Skeletal muscle tissue (tissue), 4 donors: ENCODE measurements around the gene FUNDC2. TPM values are rescaled to one million over a fixed set of nuclear protein-coding genes. Genes with fewer than 3 reads are reported as not detected.

ENCODE experiments used
- H3K27ac ChIP-seq: one replicate; pipeline ENCODE4 v1.7.0; 2013; ENCODE audit warnings: mild to moderate bottlenecking, low read depth, low read length, inconsistent platforms
- H3K27me3 ChIP-seq, 3 donors: one replicate each; pipeline ENCODE4 v1.7.0; 2013; ENCODE audit warnings: low read length in 3 of 3; ENCODE audit not compliant: control insufficient read depth in 3 of 3, insufficient read depth in 3 of 3
- H3K36me3 ChIP-seq, 3 donors: one replicate each; pipeline ENCODE4 v1.7.0; 2013; ENCODE audit warnings: low read length in 3 of 3; ENCODE audit not compliant: control insufficient read depth in 3 of 3, insufficient read depth in 3 of 3
- H3K4me1 ChIP-seq, 3 donors: one replicate each; pipeline ENCODE4 v1.7.0; 2013; ENCODE audit warnings: low read length in 3 of 3, mild to moderate bottlenecking in 3 of 3; ENCODE audit not compliant: control insufficient read depth in 3 of 3, insufficient read depth in 3 of 3
- H3K4me3 ChIP-seq, 3 donors: one replicate each; pipeline ENCODE4 v1.7.0; 2013; ENCODE audit warnings: low read length in 3 of 3
- H3K9ac ChIP-seq, 3 donors: one replicate each; pipeline ENCODE4 v1.7.0; 2013; ENCODE audit warnings: low read length in 3 of 3, mild to moderate bottlenecking in 3 of 3, moderate library complexity in 2 of 3, low read depth in 1 of 3
- H3K9me3 ChIP-seq, 3 donors: one replicate each; pipeline ENCODE4 v1.7.0; 2013; ENCODE audit warnings: low read length in 3 of 3; ENCODE audit not compliant: control insufficient read depth in 3 of 3
- total RNA-seq: library from RNA; depleted of rRNA; stranded (reverse); fragments of >200 nt; gene quantifications from one replicate; pipeline ENCODE4 v1.2.3, GENCODE V29; 2014
- donor health status: Osteomylitis.

Gene FUNDC2
- total RNA-seq, 1 donor from 2014 or later = 45.9 TPM

GRCh38 chrX:155094468-155095061, 67.9 kb downstream of the FUNDC2 start:
- H3K9ac ChIP-seq = no peak overlapping the region
- peaks cover 0 to 9% (median under 1%) of the 10 kb centered on the region in 3 donors for H3K36me3 ChIP-seq
- H3K4me1 ChIP-seq = no peaks in the 10 kb centered on the region
- no peak overlapping the region for H3K4me3 ChIP-seq
- H3K27me3 ChIP-seq = no peaks in the 10 kb centered on the region
- no peaks in the 10 kb centered on the region for H3K9me3 ChIP-seq
- no peak overlapping the region for H3K27ac ChIP-seq

DNA sequence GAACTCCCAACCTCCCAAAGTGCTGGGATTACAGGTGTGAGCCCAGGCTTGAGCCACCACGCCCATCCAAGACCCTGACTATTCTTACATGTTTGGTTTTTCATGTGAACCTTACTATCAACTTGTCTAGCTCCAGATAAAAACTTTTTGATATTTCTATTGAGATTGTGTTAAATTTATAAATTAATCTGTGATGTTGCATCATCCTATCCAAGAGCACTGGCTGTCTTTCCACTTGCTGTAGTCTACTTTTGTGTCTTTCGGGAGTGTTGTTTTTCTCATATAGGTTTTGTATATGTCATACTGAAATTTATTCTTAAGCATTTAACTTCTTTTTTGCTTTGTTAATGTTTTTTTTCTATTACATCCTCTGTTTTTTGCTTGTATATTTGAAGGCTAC, 79.3 kb downstream of the FUNDC2 start:
- H3K4me3 ChIP-seq = no peak overlapping the region
- no peaks in the 10 kb centered on the region for H3K4me1 ChIP-seq
- H3K36me3 ChIP-seq = no peaks in the 10 kb centered on the region
- H3K9me3 ChIP-seq = no peaks in the 10 kb centered on the region
- no peaks in the 10 kb centered on the region for H3K27me3 ChIP-seq
- H3K27ac ChIP-seq = no peak overlapping the region
- H3K9ac ChIP-seq = no peak overlapping the region

- Histone ChIP-seq H3K4me3 (no peak overlapping the region), H3K4me1 (no peaks in the 10 kb centered on the region)
These were observed 81.8 kb downstream of the FUNDC2 start for GRCh38 chrX:155108427-155108826.

More at GRCh38 chrX:155108427-155108826, 81.8 kb downstream of the FUNDC2 start:
- Histone ChIP-seq H3K36me3 (no peaks in the 10 kb centered on the region), H3K9me3 (no peaks in the 10 kb centered on the region), H3K27me3 (no peaks in the 10 kb centered on the region), H3K9ac (no peak overlapping the region), H3K27ac (no peak overlapping the region)

Other genes starting within 250 kb of the FUNDC2 start
- gene MPP1, start 221.4 kb upstream of the FUNDC2 start, total RNA-seq = 45.9 TPM
- not detected for gene SMIM9, start 192.2 kb upstream of the FUNDC2 start, total RNA-seq
- gene F8A1, start 140.5 kb upstream of the FUNDC2 start, total RNA-seq = 2.6 TPM
- 4.2 TPM for gene F8, start 4.1 kb upstream of the FUNDC2 start, total RNA-seq
- 6.8 TPM for gene CMC4, start 44.3 kb downstream of the FUNDC2 start, total RNA-seq
- gene MTCP1, start 44.3 kb downstream of the FUNDC2 start, total RNA-seq = 20.9 TPM
- 4.2 TPM for gene BRCC3, start 44.7 kb downstream of the FUNDC2 start, total RNA-seq
- 47.0 TPM for gene VBP1, start 189.6 kb downstream of the FUNDC2 start, total RNA-seq
- under 0.01 TPM for gene RAB39B, start 237.6 kb downstream of the FUNDC2 start, total RNA-seq